ENCODE results near the gene NAA20.

NAA20 gene

DNA sequence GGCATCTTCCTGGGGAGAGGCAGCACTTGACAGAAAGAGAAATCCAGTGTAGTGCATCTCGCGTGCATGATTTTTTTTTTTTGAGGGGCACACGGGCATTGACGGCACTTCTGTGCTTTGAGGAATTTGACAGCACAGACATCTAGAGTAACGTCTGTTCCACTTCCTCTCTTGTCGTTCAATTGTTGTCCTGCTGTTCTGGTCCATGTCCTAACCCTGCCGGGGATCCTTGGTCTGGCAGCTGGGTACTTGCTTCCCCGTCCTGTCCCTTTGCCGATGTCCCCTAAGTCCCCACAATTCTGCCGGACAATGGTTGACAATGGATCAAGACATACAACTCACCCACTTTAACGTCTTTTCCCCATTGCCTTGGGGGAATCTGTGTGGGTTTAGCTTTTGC lies 46.0 kb upstream of the NAA20 start:
- Histone ChIP-seq H3K4me3 (no peak overlapping the region), H3K9me3 (ENCODE audit: low read depth, low read length) (no peaks in the 10 kb centered on the region), H3K9ac (ENCODE audit: insufficient read length) (no peak overlapping the region), H3K36me3 (ENCODE audit: insufficient read depth, low read length) (no peaks in the 10 kb centered on the region), H3K27ac (no peak overlapping the region)
- no peak for DNase-seq (ENCODE audit: low read depth, low spot score)
- TF ChIP-seq POLR2AphosphoS5 (IDR thresholded peaks at IDR 0.05; ENCODE audit: borderline replicate concordance, low read depth, low read length) (no peak), FOXP2 (optimal IDR thresholded peaks at IDR 0.05; ENCODE audit: control extremely low read depth, extremely low read length, insufficient read depth) (no peak), EZH2 (IDR thresholded peaks at IDR 0.05) (no peak)

DNA sequence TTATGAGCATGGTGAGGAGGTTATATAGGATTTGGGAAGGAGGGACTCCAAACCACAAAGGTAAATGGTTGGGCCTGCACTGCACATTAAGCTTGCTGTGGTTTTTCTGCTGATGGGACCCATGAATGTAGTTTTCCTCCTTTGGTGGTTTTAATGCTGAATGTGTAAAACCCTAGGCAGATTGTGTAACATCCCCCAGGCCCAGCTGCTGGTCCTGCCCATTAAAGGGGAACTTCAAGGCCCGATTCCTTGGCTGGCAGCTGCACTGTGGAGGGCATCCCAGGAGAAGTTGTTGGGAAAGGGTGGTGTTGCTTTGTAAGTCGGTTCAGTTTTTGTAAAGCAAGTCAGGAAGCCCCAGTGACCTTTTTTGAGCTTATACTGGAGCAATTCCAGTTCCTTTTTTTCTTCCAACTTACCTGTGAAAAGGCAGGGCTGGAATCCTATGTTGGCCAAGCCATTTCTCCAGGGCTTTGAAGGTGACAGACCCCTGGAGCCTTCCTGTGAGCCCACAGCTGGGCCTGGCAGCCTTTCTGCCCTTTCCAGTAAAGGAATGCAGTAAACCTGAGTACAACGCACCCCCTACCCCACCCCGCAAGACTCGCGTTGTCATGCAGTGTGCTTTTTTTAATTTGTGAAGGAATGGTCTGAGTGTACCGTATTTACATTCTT lies 43.1 kb upstream of the NAA20 start:
- Histone ChIP-seq H3K9ac (ENCODE audit: insufficient read length) (peak overlapping the region; percentile 24), H3K9me3 (ENCODE audit: low read depth, low read length) (no peaks in the 10 kb centered on the region), H3K36me3 (ENCODE audit: insufficient read depth, low read length) (no peaks in the 10 kb centered on the region), H3K4me3 (peak overlapping the region; percentile 68), H3K27ac (peak overlapping the region; percentile 93)
- peak; percentile 80 for DNase-seq (ENCODE audit: low read depth, low spot score)
- no peak for TF ChIP-seq FOXP2 (optimal IDR thresholded peaks at IDR 0.05; ENCODE audit: control extremely low read depth, extremely low read length, insufficient read depth)
- TF ChIP-seq POLR2AphosphoS5 (IDR thresholded peaks at IDR 0.05; ENCODE audit: borderline replicate concordance, low read depth, low read length), result peak; percentile 41
- no peak for TF ChIP-seq EZH2 (IDR thresholded peaks at IDR 0.05)

DNA sequence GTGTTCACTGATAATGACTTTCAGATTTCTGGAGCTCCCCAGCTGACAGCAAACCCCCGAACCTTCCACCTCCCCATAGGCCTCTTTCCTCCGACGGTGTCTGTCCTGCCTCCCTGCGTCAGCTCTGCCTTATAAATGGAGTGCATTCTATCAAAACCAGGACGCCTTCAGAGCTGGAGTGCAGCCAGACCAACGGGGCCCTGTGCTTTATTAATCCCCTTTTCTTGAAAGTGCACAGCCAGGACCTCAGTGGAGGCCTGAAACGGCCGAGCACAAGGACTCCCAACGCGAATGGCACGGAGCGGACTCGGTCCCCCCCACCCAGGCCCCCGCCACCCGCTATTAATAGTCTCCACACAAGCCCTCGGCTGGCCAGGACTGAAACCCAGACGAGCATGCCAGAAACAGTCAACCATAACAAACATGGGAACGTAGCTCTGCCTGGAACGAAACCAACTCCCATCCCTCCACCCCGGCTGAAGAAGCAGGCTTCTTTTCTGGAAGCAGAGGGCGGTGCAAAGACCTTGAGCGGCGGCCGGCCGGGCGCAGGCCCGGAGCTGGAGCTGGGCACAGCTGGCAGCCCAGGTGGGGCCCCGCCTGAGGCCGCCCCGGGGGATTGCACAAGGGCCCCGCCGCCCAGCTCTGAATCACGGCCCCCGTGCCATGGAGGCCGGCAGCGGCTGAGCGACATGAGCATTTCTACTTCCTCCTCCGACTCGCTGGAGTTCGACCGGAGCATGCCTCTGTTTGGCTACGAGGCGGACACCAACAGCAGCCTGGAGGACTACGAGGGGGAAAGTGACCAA lies 42.3 kb upstream of the NAA20 start:
- no peak for DNase-seq (ENCODE audit: low read depth, low spot score)
- peak overlapping the region; percentile 93 for H3K27ac ChIP-seq
- H3K4me3 ChIP-seq, result peak overlapping the region; percentile 68
- H3K36me3 ChIP-seq (ENCODE audit: insufficient read depth, low read length), result no peaks in the 10 kb centered on the region
- TF ChIP-seq EZH2 (IDR thresholded peaks at IDR 0.05) (no peak), FOXP2 (optimal IDR thresholded peaks at IDR 0.05; ENCODE audit: control extremely low read depth, extremely low read length, insufficient read depth) (no peak), POLR2AphosphoS5 (IDR thresholded peaks at IDR 0.05; ENCODE audit: borderline replicate concordance, low read depth, low read length) (peak; percentile 37; the same call in 1 of the 2 replicates)
- peak overlapping the region; percentile 24 for H3K9ac ChIP-seq (ENCODE audit: insufficient read length)
- H3K9me3 ChIP-seq (ENCODE audit: low read depth, low read length), result no peaks in the 10 kb centered on the region

DNA sequence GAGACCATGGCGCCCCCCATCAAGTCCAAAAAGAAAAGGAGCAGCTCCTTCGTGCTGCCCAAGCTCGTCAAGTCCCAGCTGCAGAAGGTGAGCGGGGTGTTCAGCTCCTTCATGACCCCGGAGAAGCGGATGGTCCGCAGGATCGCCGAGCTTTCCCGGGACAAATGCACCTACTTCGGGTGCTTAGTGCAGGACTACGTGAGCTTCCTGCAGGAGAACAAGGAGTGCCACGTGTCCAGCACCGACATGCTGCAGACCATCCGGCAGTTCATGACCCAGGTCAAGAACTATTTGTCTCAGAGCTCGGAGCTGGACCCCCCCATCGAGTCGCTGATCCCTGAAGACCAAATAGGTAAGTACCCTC lies 41.7 kb upstream of the NAA20 start:
- Histone ChIP-seq H3K36me3 (ENCODE audit: insufficient read depth, low read length) (no peaks in the 10 kb centered on the region), H3K9me3 (ENCODE audit: low read depth, low read length) (no peaks in the 10 kb centered on the region), H3K4me3 (peak overlapping the region; percentile 68), H3K9ac (ENCODE audit: insufficient read length) (no peak overlapping the region), H3K27ac (no peak overlapping the region)
- no peak for TF ChIP-seq FOXP2 (optimal IDR thresholded peaks at IDR 0.05; ENCODE audit: control extremely low read depth, extremely low read length, insufficient read depth)
- TF ChIP-seq POLR2AphosphoS5 (IDR thresholded peaks at IDR 0.05; ENCODE audit: borderline replicate concordance, low read depth, low read length), result no peak
- no peak for TF ChIP-seq EZH2 (IDR thresholded peaks at IDR 0.05)
- no peak for DNase-seq (ENCODE audit: low read depth, low spot score)

DNA sequence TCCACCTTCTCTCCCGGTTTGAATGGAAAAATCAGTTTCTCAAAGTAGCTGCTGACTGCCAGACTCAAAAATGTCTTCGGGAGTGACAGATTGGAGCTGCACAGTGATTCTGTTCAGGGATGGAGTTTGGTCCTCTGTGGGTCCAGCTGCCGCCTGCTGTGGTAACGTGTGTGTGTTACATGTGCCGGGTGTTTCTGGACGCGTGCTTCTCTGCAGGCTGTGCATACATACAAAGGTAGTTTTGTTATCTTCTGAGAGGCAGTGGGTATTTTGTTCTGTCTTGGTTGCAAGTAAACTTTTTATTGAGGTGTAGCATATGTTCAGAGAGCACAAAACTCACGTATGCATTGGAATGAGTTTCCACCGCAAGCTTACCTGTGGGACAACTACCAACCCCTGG lies 41.3 kb upstream of the NAA20 start:
- TF ChIP-seq EZH2 (IDR thresholded peaks at IDR 0.05) (no peak), POLR2AphosphoS5 (IDR thresholded peaks at IDR 0.05; ENCODE audit: borderline replicate concordance, low read depth, low read length) (no peak), FOXP2 (optimal IDR thresholded peaks at IDR 0.05; ENCODE audit: control extremely low read depth, extremely low read length, insufficient read depth) (no peak)
- Histone ChIP-seq H3K9ac (ENCODE audit: insufficient read length) (no peak overlapping the region), H3K4me3 (peak overlapping the region; percentile 44), H3K9me3 (ENCODE audit: low read depth, low read length) (no peaks in the 10 kb centered on the region), H3K27ac (no peak overlapping the region), H3K36me3 (ENCODE audit: insufficient read depth, low read length) (no peaks in the 10 kb centered on the region)
- DNase-seq (ENCODE audit: low read depth, low spot score), result no peak

DNA sequence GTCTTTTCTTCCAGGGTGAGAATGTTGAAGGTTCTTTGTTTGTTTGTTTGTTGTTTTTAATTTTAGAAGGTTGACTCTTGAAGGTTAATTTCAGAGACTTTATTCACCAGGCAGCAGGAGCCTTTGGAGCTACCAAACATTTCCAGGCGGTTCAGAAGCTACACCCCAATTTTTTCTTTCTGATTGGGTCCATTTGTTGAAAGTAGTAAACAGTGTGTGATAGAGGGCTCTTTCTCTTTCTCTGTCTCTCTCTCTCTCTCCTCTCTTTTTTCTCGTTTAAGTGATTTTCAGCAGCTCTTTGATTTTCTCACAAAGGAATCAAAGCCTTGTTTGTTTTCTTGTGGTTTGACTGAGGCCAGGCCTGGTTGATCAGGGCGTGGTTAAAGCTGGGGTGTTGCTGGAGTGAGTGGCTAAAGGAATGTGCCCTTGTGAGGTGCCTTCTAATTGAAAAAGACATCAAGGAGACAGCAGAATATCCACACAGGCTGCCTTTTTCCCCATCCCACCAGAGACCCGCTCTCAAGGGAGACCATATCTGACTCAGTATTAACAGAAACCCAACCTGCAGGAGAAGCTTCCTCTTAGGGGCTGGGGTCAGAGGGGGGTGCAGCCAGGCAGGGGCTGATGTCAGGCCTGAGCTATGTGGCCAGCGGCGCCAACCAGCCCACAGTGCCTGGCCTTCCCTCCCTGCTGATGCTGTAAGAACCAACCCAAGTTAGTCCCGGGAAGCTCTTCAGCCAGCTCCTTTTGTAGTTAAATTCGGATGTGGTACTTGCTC lies 40.4 kb upstream of the NAA20 start:
- no peak overlapping the region for H3K9ac ChIP-seq (ENCODE audit: insufficient read length)
- no peak for DNase-seq (ENCODE audit: low read depth, low spot score)
- H3K27ac ChIP-seq, result no peak overlapping the region

DNA sequence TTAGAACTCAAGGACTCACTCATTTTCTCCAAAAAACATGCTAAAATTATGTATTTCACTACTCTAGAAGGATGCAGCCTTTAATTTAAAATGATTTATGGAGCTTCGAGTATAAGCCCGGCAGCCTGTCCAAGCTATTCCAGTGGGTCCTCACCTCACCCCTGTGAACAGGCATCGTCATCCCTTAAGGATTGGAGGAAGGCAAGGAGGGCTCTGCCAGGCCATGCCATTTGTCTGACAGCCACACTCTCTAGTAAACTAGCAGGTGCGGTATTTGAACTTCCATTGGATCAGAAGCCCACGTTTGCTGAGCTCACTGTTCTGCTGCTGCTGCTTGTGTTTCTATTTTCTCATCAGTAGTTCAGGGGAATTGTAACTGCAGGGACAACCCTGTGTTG lies 39.8 kb upstream of the NAA20 start:
- Histone ChIP-seq H3K27ac (no peak overlapping the region), H3K36me3 (ENCODE audit: insufficient read depth, low read length) (no peaks in the 10 kb centered on the region), H3K9ac (ENCODE audit: insufficient read length) (no peak overlapping the region), H3K4me3 (no peak overlapping the region), H3K9me3 (ENCODE audit: low read depth, low read length) (no peaks in the 10 kb centered on the region)
- DNase-seq (ENCODE audit: low read depth, low spot score), result no peak
- TF ChIP-seq EZH2 (IDR thresholded peaks at IDR 0.05) (no peak), FOXP2 (optimal IDR thresholded peaks at IDR 0.05; ENCODE audit: control extremely low read depth, extremely low read length, insufficient read depth) (no peak), POLR2AphosphoS5 (IDR thresholded peaks at IDR 0.05; ENCODE audit: borderline replicate concordance, low read depth, low read length) (no peak)

More for the DNA sequence above, 40.4 kb upstream of the NAA20 start:
- Histone ChIP-seq H3K9me3 (ENCODE audit: low read depth, low read length) (no peaks in the 10 kb centered on the region), H3K4me3 (peak overlapping the region; percentile 44; the same call in 1 of the 2 replicates), H3K36me3 (ENCODE audit: insufficient read depth, low read length) (no peaks in the 10 kb centered on the region)
- TF ChIP-seq POLR2AphosphoS5 (IDR thresholded peaks at IDR 0.05; ENCODE audit: borderline replicate concordance, low read depth, low read length), result no peak

DNA sequence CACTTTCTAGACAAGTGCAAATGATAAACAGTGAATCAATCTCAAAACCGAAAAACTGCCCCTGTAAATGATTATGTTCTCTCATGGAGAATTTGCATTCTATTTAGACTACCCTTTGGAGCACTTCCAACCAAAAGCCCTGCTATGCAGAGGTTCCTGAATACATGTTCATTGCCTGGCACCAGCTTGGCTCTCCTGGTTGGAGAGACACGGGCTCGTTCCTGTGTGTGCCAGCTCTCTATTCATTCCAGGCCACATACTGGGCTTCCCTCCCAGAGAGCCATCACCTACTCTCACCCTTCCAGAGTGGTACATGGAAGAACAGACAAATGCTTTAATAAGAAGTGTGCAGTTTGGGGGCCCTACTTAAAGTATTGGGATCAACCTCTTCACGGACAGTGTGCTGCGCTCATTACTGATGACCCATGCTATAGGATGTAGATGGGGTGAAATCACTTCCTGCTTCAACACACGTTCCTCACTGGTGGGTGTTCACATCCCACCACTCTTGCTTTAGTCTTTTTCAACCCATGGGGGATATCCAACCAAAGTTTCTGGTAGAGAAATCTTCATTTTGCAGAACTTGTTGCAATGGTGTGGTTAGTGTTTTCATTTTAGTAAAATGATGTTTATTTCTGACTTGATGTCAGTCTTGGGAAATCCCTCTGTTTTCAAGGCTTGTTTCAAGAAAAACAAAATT lies 38.5 kb upstream of the NAA20 start:
- no peak overlapping the region for H3K27ac ChIP-seq
- H3K36me3 ChIP-seq (ENCODE audit: insufficient read depth, low read length), result no peaks in the 10 kb centered on the region
- no peak overlapping the region for H3K9ac ChIP-seq (ENCODE audit: insufficient read length)
- no peaks in the 10 kb centered on the region for H3K9me3 ChIP-seq (ENCODE audit: low read depth, low read length)
- DNase-seq (ENCODE audit: low read depth, low spot score), result no peak
- no peak overlapping the region for H3K4me3 ChIP-seq
- TF ChIP-seq FOXP2 (optimal IDR thresholded peaks at IDR 0.05; ENCODE audit: control extremely low read depth, extremely low read length, insufficient read depth) (no peak), POLR2AphosphoS5 (IDR thresholded peaks at IDR 0.05; ENCODE audit: borderline replicate concordance, low read depth, low read length) (no peak), EZH2 (IDR thresholded peaks at IDR 0.05) (no peak)
